WTC11 (cell line): ENCODE data around the gene FBN3.

Experiments
- CTCF ChIP-seq: fragments of 200-600 bp; IDR thresholded peaks from 2 replicates; pipeline ENCODE4 v1.8.0; 2022; ENCODE audit warnings: antibody characterized with exemption
- E2F1 ChIP-seq: sonication (generic); formaldehyde crosslinking; IDR thresholded peaks from 2 replicates; pipeline ENCODE4 v1.8.0; 2022; ENCODE audit warnings: mild to moderate bottlenecking, missing genetic modification reagents
- E2F4 ChIP-seq: sonication (generic); formaldehyde crosslinking; IDR thresholded peaks from 2 replicates; pipeline ENCODE4 v1.8.1; 2022; ENCODE audit warnings: low read depth, mild to moderate bottlenecking, moderate library complexity, missing genetic modification reagents, borderline replicate concordance
- ELF4 ChIP-seq: sonication (generic); formaldehyde crosslinking; IDR thresholded peaks from 2 replicates; pipeline ENCODE4 v1.8.1; 2022; ENCODE audit warnings: low read depth, mild to moderate bottlenecking, moderate library complexity, missing genetic modification reagents
- ETV6 ChIP-seq: sonication (generic); formaldehyde crosslinking; IDR thresholded peaks from 2 replicates; pipeline ENCODE4 v1.8.1; 2022; ENCODE audit warnings: mild to moderate bottlenecking, missing genetic modification reagents
- JUN ChIP-seq: sonication (generic); formaldehyde crosslinking; IDR thresholded peaks from 2 replicates; pipeline ENCODE4 v1.8.0; 2023; ENCODE audit warnings: mild to moderate bottlenecking, missing genetic modification reagents
- NR2C2 ChIP-seq: sonication (generic); formaldehyde crosslinking; IDR thresholded peaks from 2 replicates; pipeline ENCODE4 v1.8.0; 2022; ENCODE audit warnings: mild to moderate bottlenecking, missing genetic modification reagents
- USF2 ChIP-seq: sonication (generic); formaldehyde crosslinking; IDR thresholded peaks from 2 replicates; pipeline ENCODE4 v1.8.1; 2023; ENCODE audit warnings: mild to moderate bottlenecking, missing genetic modification reagents, moderate library complexity
- ZBTB21 ChIP-seq: sonication (generic); formaldehyde crosslinking; IDR thresholded peaks from 2 replicates; pipeline ENCODE4 v1.8.1; 2023; ENCODE audit warnings: mild to moderate bottlenecking, missing genetic modification reagents, borderline replicate concordance
- ZNF232 ChIP-seq: sonication (generic); formaldehyde crosslinking; IDR thresholded peaks from 2 replicates; pipeline ENCODE4 v1.8.0; 2022; ENCODE audit warnings: mild to moderate bottlenecking, missing genetic modification reagents
- ZNF512 ChIP-seq: sonication (generic); formaldehyde crosslinking; IDR thresholded peaks from 2 replicates; pipeline ENCODE4 v1.8.1; 2022; ENCODE audit warnings: missing genetic modification reagents, borderline replicate concordance

DNA sequence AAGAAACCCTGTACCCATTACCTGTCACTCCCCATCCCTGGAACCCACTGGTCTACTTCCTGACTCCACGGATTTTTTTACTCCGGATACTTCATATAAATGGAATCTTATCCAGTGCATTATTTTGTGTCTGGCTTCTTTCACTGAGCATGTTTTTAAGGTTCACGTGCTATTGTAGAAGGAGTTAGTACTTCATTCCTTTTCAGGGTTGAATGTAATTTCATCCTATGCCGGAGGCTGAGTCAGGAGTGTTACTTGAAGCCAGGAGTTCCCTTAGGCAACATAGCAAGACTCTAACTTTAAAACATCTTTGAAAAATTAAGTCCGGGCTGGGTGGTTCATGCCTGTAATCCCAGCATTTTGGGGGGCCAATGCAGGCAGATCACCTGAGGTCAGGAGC lies 126.0 kb downstream of the FBN3 start:
- TF ChIP-seq CTCF (no peak), ZNF512 (CRISPR knock-in tag) (no peak), ZNF232 (CRISPR knock-in tag) (no peak), E2F1 (CRISPR knock-in tag) (no peak), NR2C2 (CRISPR knock-in tag) (no peak), ETV6 (CRISPR knock-in tag) (no peak), USF2 (no peak), ZBTB21 (CRISPR knock-in tag) (no peak), JUN (CRISPR knock-in tag) (no peak), ELF4 (no peak), E2F4 (CRISPR knock-in tag) (no peak)
